Activated CD8-positive, alpha-beta memory T cell treated with anti-CD3 and anti-CD28 coated beads, Interleukin-2, amount 50 U/mL, for 24 hours (primary cell): ENCODE data around the gene SLC27A1.
"Not testable (repeated sequence)": the region's sequence is repeated elsewhere in the genome, so short reads cannot be mapped to it uniquely, and the experiment has no call there.

Experiments
- DNase-seq: peaks from one replicate; pipeline ENCODE4 v3.0.0-alpha.2; 2020; ENCODE audit errors: extremely low read depth

The SLC27A1 gene

GRCh38 chr19:17456127-17456526, 14.2 kb upstream of the SLC27A1 start:
- DNase-seq: no peak

- no peak for DNase-seq
Observed at GRCh38 chr19:17457616-17458015, 12.7 kb upstream of the SLC27A1 start.

- no peak for DNase-seq
Observed at GRCh38 chr19:17458970-17459369, 11.4 kb upstream of the SLC27A1 start.

GRCh38 chr19:17460372-17461230, 9.7 kb upstream of the SLC27A1 start, which contains the start of gene NXNL1:
TSS of gene NXNL1 (minus strand) at chr19:17460926. CDS start at chr19:17460869, 57 bp downstream.
- DNase-seq: no peak

GRCh38 chr19:17466487-17466850, 3.9 kb upstream of the SLC27A1 start:
- DNase-seq: no peak

- DNase-seq: no peak
Observed at GRCh38 chr19:17467471-17468301, 2.6 kb upstream of the SLC27A1 start.

GRCh38 chr19:17468302-17469091, 1.8 kb upstream of the SLC27A1 start:
- DNase-seq: no peak

GRCh38 chr19:17469092-17469480, 1.2 kb upstream of the SLC27A1 start:
- DNase-seq: no peak

- peak; percentile 79 for DNase-seq
Observed at GRCh38 chr19:17469481-17470067, 750 bp upstream of the SLC27A1 start.

- no peak for DNase-seq
Observed at GRCh38 chr19:17471410-17472125, 1.2 kb downstream of the SLC27A1 start.

- DNase-seq: no peak
Observed at GRCh38 chr19:17473041-17473440, 2.7 kb downstream of the SLC27A1 start.

- DNase-seq: not testable (repeated sequence)
Observed at GRCh38 chr19:17475011-17475540, 4.8 kb downstream of the SLC27A1 start.

- DNase-seq: no peak
Observed at GRCh38 chr19:17475541-17476115, 5.3 kb downstream of the SLC27A1 start.

GRCh38 chr19:17479325-17479791, 9.0 kb downstream of the SLC27A1 start:
- DNase-seq: no peak

GRCh38 chr19:17481986-17482385, 11.7 kb downstream of the SLC27A1 start:
- no peak for DNase-seq

- no peak for DNase-seq
Observed at GRCh38 chr19:17482877-17483604, 12.7 kb downstream of the SLC27A1 start.

GRCh38 chr19:17483605-17484002, 13.3 kb downstream of the SLC27A1 start:
- DNase-seq: no peak

- DNase-seq: no peak
Observed at GRCh38 chr19:17484520-17485185, 14.3 kb downstream of the SLC27A1 start.
